HG03432 (cell line): ENCODE results near the gene TENM3.

Source experiments
- ATAC-seq: cut with Tn5 transposase; IDR thresholded peaks from one replicate; pipeline ENCODE4 v1.9.1; 2021; ENCODE audit warnings: mild to moderate bottlenecking, moderate library complexity; ENCODE audit not compliant: unreplicated experiment

Gene TENM3

GRCh38 chr4:182716192-182716591, 473.0 kb downstream of the TENM3 start:
- no peak for ATAC-seq

- ATAC-seq = peak; percentile 69
Observed at GRCh38 chr4:182717788-182718583, 474.8 kb downstream of the TENM3 start.

- ATAC-seq = no peak
Observed at GRCh38 chr4:182724414-182724813, 481.2 kb downstream of the TENM3 start.

GRCh38 chr4:182729516-182729915, 486.3 kb downstream of the TENM3 start:
- no peak for ATAC-seq

- ATAC-seq = no peak
Observed at GRCh38 chr4:182730791-182731190, 487.6 kb downstream of the TENM3 start.

GRCh38 chr4:182736207-182736606, 493.0 kb downstream of the TENM3 start:
- no peak for ATAC-seq

GRCh38 chr4:182738283-182739047, 495.3 kb downstream of the TENM3 start:
- ATAC-seq = no peak

- ATAC-seq = no peak
Observed at GRCh38 chr4:182740256-182740655, 497.1 kb downstream of the TENM3 start.

GRCh38 chr4:182741054-182741453, 497.9 kb downstream of the TENM3 start:
- ATAC-seq = no peak

- ATAC-seq = no peak
Observed at GRCh38 chr4:182741914-182742313, 498.7 kb downstream of the TENM3 start.

GRCh38 chr4:182743815-182744214, 500.6 kb downstream of the TENM3 start:
- no peak for ATAC-seq

- ATAC-seq = no peak
Observed at GRCh38 chr4:182745237-182745636, 502.0 kb downstream of the TENM3 start.

GRCh38 chr4:182746876-182747275, 503.7 kb downstream of the TENM3 start:
- no peak for ATAC-seq

- ATAC-seq = no peak
Observed at GRCh38 chr4:182748283-182748682, 505.1 kb downstream of the TENM3 start.

- no peak for ATAC-seq
Observed at GRCh38 chr4:182748949-182749348, 505.7 kb downstream of the TENM3 start.

GRCh38 chr4:182749667-182750167, 506.5 kb downstream of the TENM3 start:
- no peak for ATAC-seq

GRCh38 chr4:182752158-182752910, 509.1 kb downstream of the TENM3 start:
- no peak for ATAC-seq

- no peak for ATAC-seq
Observed at GRCh38 chr4:182754895-182755294, 511.7 kb downstream of the TENM3 start.

- no peak for ATAC-seq
Observed at GRCh38 chr4:182756161-182756690, 513.0 kb downstream of the TENM3 start.

- no peak for ATAC-seq
Observed at GRCh38 chr4:182758273-182758672, 515.1 kb downstream of the TENM3 start.

- no peak for ATAC-seq
Observed at GRCh38 chr4:182760551-182761043, 517.4 kb downstream of the TENM3 start.
